Testis (tissue), 2 donors: Measurements from ENCODE around the gene PDGFC.

ENCODE experiments used
- POLR2A ChIP-seq: fragments of 450-650 bp; IDR thresholded peaks from one replicate; pipeline ENCODE4 v1.6.1; 2017; ENCODE audit warnings: antibody characterized with exemption, mild to moderate bottlenecking, moderate library complexity
- TF ChIP-seq, protein P1 (sequence below), 3 experiments: fragments of 450-650 bp in 2 of 3; fragments of 200-600 bp in 1 of 3; sonication (generic) in 1 of 3; IDR thresholded peaks; one replicate each; pipeline ENCODE4 v1.5.1; 2016 to 2019; ENCODE audit warnings: antibody characterized with exemption in 3 of 3, mild to moderate bottlenecking in 2 of 3, moderate library complexity in 1 of 3

DNA sequence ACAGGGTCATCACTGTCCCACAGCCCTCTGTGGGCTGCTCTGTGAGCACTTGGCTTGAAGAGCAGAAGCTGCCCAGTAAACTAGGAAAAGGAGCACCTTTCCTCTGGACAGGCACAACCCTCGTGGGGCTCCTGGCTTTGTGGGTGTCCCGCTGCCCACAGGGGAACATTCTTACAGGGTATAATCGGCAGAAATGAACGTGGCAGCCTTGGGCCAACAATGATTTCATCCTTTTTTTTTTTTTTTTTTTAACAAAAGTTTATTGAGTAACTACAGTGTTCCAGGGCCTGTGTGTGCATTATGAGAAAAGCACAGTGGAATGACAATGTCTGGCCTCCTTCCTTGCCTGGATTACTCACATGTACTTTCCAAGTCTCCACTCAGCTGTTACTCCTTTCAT, 197.2 kb downstream of the PDGFC start:
- TF ChIP-seq POLR2A: no peak
- TF ChIP-seq, protein P1, sequence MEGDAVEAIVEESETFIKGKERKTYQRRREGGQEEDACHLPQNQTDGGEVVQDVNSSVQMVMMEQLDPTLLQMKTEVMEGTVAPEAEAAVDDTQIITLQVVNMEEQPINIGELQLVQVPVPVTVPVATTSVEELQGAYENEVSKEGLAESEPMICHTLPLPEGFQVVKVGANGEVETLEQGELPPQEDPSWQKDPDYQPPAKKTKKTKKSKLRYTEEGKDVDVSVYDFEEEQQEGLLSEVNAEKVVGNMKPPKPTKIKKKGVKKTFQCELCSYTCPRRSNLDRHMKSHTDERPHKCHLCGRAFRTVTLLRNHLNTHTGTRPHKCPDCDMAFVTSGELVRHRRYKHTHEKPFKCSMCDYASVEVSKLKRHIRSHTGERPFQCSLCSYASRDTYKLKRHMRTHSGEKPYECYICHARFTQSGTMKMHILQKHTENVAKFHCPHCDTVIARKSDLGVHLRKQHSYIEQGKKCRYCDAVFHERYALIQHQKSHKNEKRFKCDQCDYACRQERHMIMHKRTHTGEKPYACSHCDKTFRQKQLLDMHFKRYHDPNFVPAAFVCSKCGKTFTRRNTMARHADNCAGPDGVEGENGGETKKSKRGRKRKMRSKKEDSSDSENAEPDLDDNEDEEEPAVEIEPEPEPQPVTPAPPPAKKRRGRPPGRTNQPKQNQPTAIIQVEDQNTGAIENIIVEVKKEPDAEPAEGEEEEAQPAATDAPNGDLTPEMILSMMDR (IDR thresholded peaks at IDR 0.05): no peak
